CD4-positive, alpha-beta memory T cell (primary cell): ENCODE measurements around the gene SPTBN5. TPM values are rescaled to one million over a fixed set of nuclear protein-coding genes. Genes with fewer than 3 reads are reported as not detected.

ENCODE experiments used
- CTCF ChIA-PET: fragments of 350-600 bp; sonication (Branson Sonifier 250); formaldehyde crosslinking; loops from one replicate; lab custom pipeline; 2021; ENCODE audit warnings: inconsistent platforms; ENCODE audit not compliant: partially characterized antibody; lab: Charles Lee
- POLR2A ChIA-PET: fragments of 350-600 bp; sonication (Branson Sonifier 250); formaldehyde crosslinking; loops from one replicate; lab custom pipeline; 2021; ENCODE audit not compliant: partially characterized antibody; lab: Charles Lee
- DNase-seq, 5 donors: peaks; one replicate each; pipeline versions ENCODE4 v3.0.0 to v3.0.0-alpha.2; 2020 to 2022; ENCODE audit warnings: mixed read lengths in 1 of 5
- H3K27ac ChIP-seq: one replicate; pipeline ENCODE4 v1.7.0; 2013; ENCODE audit warnings: low read depth, low read length
- H3K27me3 ChIP-seq: 2 replicates; pipeline ENCODE4 v1.7.0; 2013; ENCODE audit warnings: mild to moderate bottlenecking, low read length, moderate library complexity; ENCODE audit not compliant: insufficient read depth
- H3K36me3 ChIP-seq: 2 replicates; pipeline ENCODE4 v1.7.0; 2013; ENCODE audit warnings: mild to moderate bottlenecking, low read length, moderate library complexity; ENCODE audit not compliant: insufficient read depth
- H3K4me1 ChIP-seq: 2 replicates; pipeline ENCODE4 v1.7.0; 2013; ENCODE audit warnings: mild to moderate bottlenecking, low read length, moderate library complexity; ENCODE audit not compliant: insufficient read depth
- H3K4me3 ChIP-seq, 2 donors: one replicate each; pipeline ENCODE4 v1.7.0; 2013; ENCODE audit warnings: low read length in 2 of 2, mild to moderate bottlenecking in 1 of 2
- H3K9me3 ChIP-seq, 2 donors: one replicate each; pipeline ENCODE4 v1.7.0; 2013; ENCODE audit warnings: low read length in 2 of 2, control low read depth in 1 of 2; ENCODE audit not compliant: control insufficient read depth in 1 of 2
- H3K27ac Mint-ChIP-seq, 7 donors: one replicate each; pipeline ENCODE4 v1.8.0; 2020 to 2021; ENCODE audit warnings: mixed read lengths in 7 of 7, mild to moderate bottlenecking in 6 of 7, inconsistent platforms in 3 of 7, moderate library complexity in 3 of 7
- H3K27me3 Mint-ChIP-seq, 2 donors: one replicate each; pipeline ENCODE4 v1.8.0; 2020 to 2021; ENCODE audit warnings: mixed read lengths in 2 of 2
- H3K36me3 Mint-ChIP-seq, 2 donors: one replicate each; pipeline ENCODE4 v1.8.0; 2020 to 2021; ENCODE audit warnings: mixed read lengths in 2 of 2, inconsistent platforms in 1 of 2, mild to moderate bottlenecking in 1 of 2
- H3K4me1 Mint-ChIP-seq, 4 donors: one replicate each; pipeline ENCODE4 v1.8.0; 2020 to 2021; ENCODE audit warnings: mixed read lengths in 4 of 4, mild to moderate bottlenecking in 1 of 4
- H3K4me3 Mint-ChIP-seq, 8 donors: one replicate each; pipeline ENCODE4 v1.8.0; 2020 to 2021; ENCODE audit warnings: mixed read lengths in 8 of 8, mild to moderate bottlenecking in 7 of 8, moderate library complexity in 6 of 8, inconsistent platforms in 3 of 8
- H3K9me3 Mint-ChIP-seq, 8 donors: one replicate each; pipeline ENCODE4 v1.8.0; 2020 to 2021; ENCODE audit warnings: mixed read lengths in 8 of 8, mild to moderate bottlenecking in 5 of 8, inconsistent platforms in 3 of 8, moderate library complexity in 1 of 8
- intact Hi-C: fragments of 100-400 bp; cut with micrococcal nuclease; formaldehyde crosslinking; loops from one replicate; pipeline ENCODE4 v1.15.1; 2023
- polyA plus RNA-seq, 2 donors: library from polyadenylated mRNA; unstranded; fragments of 300-500 nt; fragmentation: Illumina TruSeq; gene quantifications; one replicate each; pipeline ENCODE4 v1.2.3, GENCODE V29; 2021
- total RNA-seq, 2 experiments: library from RNA; stranded (reverse); gene quantifications; one replicate each; pipeline ENCODE4 v1.2.3, GENCODE V29; 2021

Gene SPTBN5
- total and polyA plus RNA-seq, 4 experiments from 2014 or later = 0.03 to 2.7 (median 2.4) TPM; not detected in 1

- no peak for DNase-seq
- no peak overlapping the region for H3K27ac ChIP-seq
- no peaks in the 10 kb centered on the region for H3K27me3 Mint-ChIP-seq
- H3K9me3 ChIP-seq = no peaks in the 10 kb centered on the region
- peaks cover 0 to 2% (median 0%) of the 10 kb centered on the region in 8 donors for H3K9me3 Mint-ChIP-seq
- no peaks in the 10 kb centered on the region for H3K27me3 ChIP-seq
- intact Hi-C loops = no loop called here
- H3K4me3 Mint-ChIP-seq = no peak overlapping the region
- H3K36me3 ChIP-seq = no peaks in the 10 kb centered on the region
- H3K27ac Mint-ChIP-seq = peak overlapping the region; percentile 13 to 98 (median 96)
- H3K4me1 ChIP-seq = peaks cover 11% of the 10 kb centered on the region
- no peak overlapping the region for H3K4me3 ChIP-seq
- ChIA-PET POLR2A (interaction anchor here (0.5 to 1.6 kb wide), 4 partner anchors 11 to 131 kb away, joined by 3 to 6 read pairs (median 4); partner anchors contain the start of gene SPTBN5), CTCF (interaction anchor here (0.9 to 2.2 kb wide), 7 partner anchors 10 to 98 kb away, joined by 3 to 10 read pairs (median 5); partner anchors contain the start of gene MAPKBP1)
- no peaks in the 10 kb centered on the region for H3K36me3 Mint-ChIP-seq
- H3K4me1 Mint-ChIP-seq = peaks cover 8 to 10% (median 9%) of the 10 kb centered on the region in 4 donors
These were observed 22.5 kb downstream of the SPTBN5 start for GRCh38 chr15:41871175-41871905.

- no peaks in the 10 kb centered on the region for H3K36me3 ChIP-seq
- peak overlapping the region; percentile 13 to 98 (median 96) for H3K27ac Mint-ChIP-seq
- no peak overlapping the region for H3K4me3 ChIP-seq
- H3K4me3 Mint-ChIP-seq = peak overlapping the region in 7 of 8 donors; percentile 12 to 82 (median 64)
- DNase-seq = peak; percentile 67 to 79 (median 71)
- peaks cover 8 to 10% (median 9%) of the 10 kb centered on the region in 4 donors for H3K4me1 Mint-ChIP-seq
- no peak overlapping the region for H3K27ac ChIP-seq
- no peaks in the 10 kb centered on the region for H3K9me3 ChIP-seq
- peaks cover 0 to 2% (median 0%) of the 10 kb centered on the region in 8 donors for H3K9me3 Mint-ChIP-seq
- H3K4me1 ChIP-seq = peaks cover 11% of the 10 kb centered on the region
- ChIA-PET POLR2A (interaction anchor here (0.5 to 1.6 kb wide), 5 partner anchors 12 to 132 kb away, joined by 3 to 6 read pairs (median 3); partner anchors contain the start of gene SPTBN5), CTCF (interaction anchor here (0.9 to 2.2 kb wide), 8 partner anchors 9 to 97 kb away, joined by 3 to 10 read pairs (median 5); partner anchors contain the start of gene MAPKBP1)
- H3K36me3 Mint-ChIP-seq = no peaks in the 10 kb centered on the region
- intact Hi-C loops = loop anchor here (1.0 kb wide), 1 partner anchor 102 kb away; the partner anchor contains the start of gene EHD4
- no peaks in the 10 kb centered on the region for H3K27me3 ChIP-seq
- H3K27me3 Mint-ChIP-seq = no peaks in the 10 kb centered on the region
These were observed 23.2 kb downstream of the SPTBN5 start for GRCh38 chr15:41870689-41871081.

GRCh38 chr15:41869770-41870688 is 23.8 kb downstream of the SPTBN5 start:
- ChIA-PET CTCF (interaction anchor here (0.9 to 2.2 kb wide), 8 partner anchors 9 to 96 kb away, joined by 3 to 10 read pairs (median 5); partner anchors contain the start of gene MAPKBP1), POLR2A (interaction anchor here (0.9 to 1.6 kb wide), 4 partner anchors 12 to 67 kb away, joined by 3 to 6 read pairs (median 4); partner anchors contain the start of gene SPTBN5)
- Mint-ChIP-seq H3K4me1 (peaks cover 8 to 10% (median 9%) of the 10 kb centered on the region in 4 donors), H3K4me3 (peak overlapping the region in 7 of 8 donors; percentile 12 to 82 (median 64)), H3K36me3 (no peaks in the 10 kb centered on the region), H3K9me3 (peaks cover 0 to 2% (median 0%) of the 10 kb centered on the region in 8 donors), H3K27ac (peak overlapping the region; percentile 13 to 98 (median 96)), H3K27me3 (no peaks in the 10 kb centered on the region)
- Histone ChIP-seq H3K27ac (no peak overlapping the region), H3K4me1 (peaks cover 11% of the 10 kb centered on the region), H3K4me3 (no peak overlapping the region), H3K27me3 (no peaks in the 10 kb centered on the region), H3K36me3 (no peaks in the 10 kb centered on the region), H3K9me3 (no peaks in the 10 kb centered on the region)
- no peak for DNase-seq
- intact Hi-C loops = loop anchor here (1.0 kb wide), 1 partner anchor 102 kb away; the partner anchor contains the start of gene EHD4

GRCh38 chr15:41868321-41868720 is 25.5 kb downstream of the SPTBN5 start:
- no peaks in the 10 kb centered on the region for H3K9me3 ChIP-seq
- H3K4me3 ChIP-seq = no peak overlapping the region
- no peaks in the 10 kb centered on the region for H3K27me3 Mint-ChIP-seq
- POLR2A ChIA-PET = interaction anchor here (1.2 kb wide), 1 partner anchor 25 kb away, joined by 4 read pairs; no protein-coding TSS in a partner anchor
- no peaks in the 10 kb centered on the region for H3K36me3 Mint-ChIP-seq
- peaks cover 11% of the 10 kb centered on the region for H3K4me1 ChIP-seq
- H3K4me3 Mint-ChIP-seq = no peak overlapping the region
- no peaks in the 10 kb centered on the region for H3K36me3 ChIP-seq
- H3K4me1 Mint-ChIP-seq = peaks cover 8 to 10% (median 9%) of the 10 kb centered on the region in 4 donors
- intact Hi-C loops = no loop called here
- CTCF ChIA-PET = no interaction called here
- H3K27me3 ChIP-seq = no peaks in the 10 kb centered on the region
- no peaks in the 10 kb centered on the region for H3K9me3 Mint-ChIP-seq
- H3K27ac Mint-ChIP-seq = peak overlapping the region in 1 of 7 donors; percentile 30
- H3K27ac ChIP-seq = no peak overlapping the region
- no peak for DNase-seq

- Histone ChIP-seq H3K9me3 (no peaks in the 10 kb centered on the region), H3K36me3 (no peaks in the 10 kb centered on the region), H3K27me3 (no peaks in the 10 kb centered on the region), H3K27ac (no peak overlapping the region), H3K4me1 (peaks cover 11% of the 10 kb centered on the region), H3K4me3 (no peak overlapping the region)
- POLR2A ChIA-PET = no interaction called here
- Mint-ChIP-seq H3K27ac (peak overlapping the region in 2 of 7 donors; percentile 52 to 74), H3K4me3 (no peak overlapping the region), H3K36me3 (no peaks in the 10 kb centered on the region), H3K4me1 (peaks cover 8 to 13% (median 11%) of the 10 kb centered on the region in 4 donors), H3K27me3 (no peaks in the 10 kb centered on the region), H3K9me3 (no peaks in the 10 kb centered on the region)
- intact Hi-C loops = no loop called here
- CTCF ChIA-PET = no interaction called here
- no peak for DNase-seq
These were observed 26.8 kb downstream of the SPTBN5 start for GRCh38 chr15:41866872-41867579.

GRCh38 chr15:41866263-41866703 is 27.6 kb downstream of the SPTBN5 start:
- peaks cover 8 to 13% (median 11%) of the 10 kb centered on the region in 4 donors for H3K4me1 Mint-ChIP-seq
- intact Hi-C loops = no loop called here
- CTCF ChIA-PET = no interaction called here
- H3K4me3 Mint-ChIP-seq = no peak overlapping the region
- Histone ChIP-seq H3K4me3 (no peak overlapping the region), H3K36me3 (no peaks in the 10 kb centered on the region), H3K27me3 (no peaks in the 10 kb centered on the region), H3K27ac (no peak overlapping the region), H3K9me3 (no peaks in the 10 kb centered on the region), H3K4me1 (peaks cover 11% of the 10 kb centered on the region)
- no peaks in the 10 kb centered on the region for H3K9me3 Mint-ChIP-seq
- no peaks in the 10 kb centered on the region for H3K27me3 Mint-ChIP-seq
- no peaks in the 10 kb centered on the region for H3K36me3 Mint-ChIP-seq
- POLR2A ChIA-PET = no interaction called here
- no peak for DNase-seq
- no peak overlapping the region for H3K27ac Mint-ChIP-seq
